ENCODE results near the gene RPL23. TPM values are rescaled to one million over a fixed set of nuclear protein-coding genes. Genes with fewer than 3 reads are reported as not detected.

The RPL23 gene
- polyA plus RNA-seq, 1 of the 3 experiments (the other 2 are of a cell fraction), result 2,658 TPM

DNA sequence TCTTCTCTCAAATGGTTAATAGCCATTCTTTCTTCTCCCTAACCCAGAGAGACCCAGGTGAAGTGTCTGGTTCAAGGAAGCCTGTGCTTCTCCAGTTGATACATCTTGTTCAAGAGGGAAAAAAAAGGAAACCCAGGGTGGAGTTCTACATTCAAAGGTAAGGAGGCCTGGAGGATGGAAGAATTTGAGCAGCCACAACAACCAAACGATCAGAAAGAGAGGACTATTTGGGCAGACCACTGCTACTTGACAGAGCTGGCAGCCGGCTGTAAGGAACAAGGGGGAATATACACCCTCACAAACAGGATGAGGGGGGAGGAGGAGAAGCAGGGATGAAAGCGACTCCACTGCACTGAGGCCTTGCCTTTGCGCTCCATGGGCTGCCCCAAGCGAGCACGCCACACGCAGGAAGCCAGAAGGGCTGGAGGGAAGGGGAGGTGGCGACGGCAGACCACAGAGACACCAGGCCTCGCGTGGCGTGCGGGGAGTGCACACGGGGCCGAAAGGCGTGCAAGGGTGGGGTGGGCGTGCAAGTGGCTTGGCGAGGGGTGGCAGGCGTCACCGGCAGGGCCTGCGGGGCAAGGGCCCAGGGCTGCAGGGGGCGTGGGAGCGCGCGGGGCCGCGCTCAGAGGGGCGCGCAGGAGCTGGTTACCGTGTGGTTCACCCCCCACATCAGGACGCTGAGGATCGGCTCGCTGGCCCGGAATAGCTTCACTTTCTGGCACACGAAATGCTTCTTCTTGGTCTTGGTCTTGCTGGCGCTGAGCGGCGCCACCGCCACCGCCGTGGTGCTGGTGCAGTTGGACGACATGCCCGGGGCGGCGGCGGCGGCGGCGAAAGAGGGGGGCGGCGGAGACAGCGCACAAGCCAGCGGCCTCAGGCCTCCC is 54.7 kb downstream of the RPL23 start:
- CTCF ChIA-PET, result interaction anchor here (1.1 to 2.0 kb wide), 5 partner anchors 10 to 376 kb away, joined by 3 to 7 read pairs (median 4); no protein-coding TSS in a partner anchor
- peak; percentile 78 for DNase-seq

More for the DNA sequence above, 54.7 kb downstream of the RPL23 start:
- H3K9ac ChIP-seq, result peak overlapping the region; percentile 98
- H3K79me2 ChIP-seq (ENCODE audit: insufficient read depth), result peaks cover 54% of the 10 kb centered on the region
- WGBS (ENCODE audit: low lambda C conversion rate), result under 1% methylated on average over 20 of the region's 53 CpGs
- TF ChIP-seq MAX (IDR thresholded peaks at IDR 0.05; ENCODE audit: low read depth) (peak; percentile 68), MEF2A (IDR thresholded peaks at IDR 0.05; ENCODE audit: borderline replicate concordance, low read depth) (no peak), POLR2AphosphoS5 (IDR thresholded peaks at IDR 0.05; ENCODE audit: low read depth, low read length) (0 out of 2 replicates have a peak, but pooled peaks have one; percentile 33), TEAD4 (IDR thresholded peaks at IDR 0.05; ENCODE audit: borderline replicate concordance, insufficient read depth) (no peak; the same call in 1 of the 2 replicates), YY1 (IDR thresholded peaks at IDR 0.05; ENCODE audit: low read depth) (no peak), SIN3A (IDR thresholded peaks at IDR 0.05; ENCODE audit: borderline replicate concordance, low read depth, low read length) (peak; percentile 40; the same call in 1 of the 2 replicates), PBX3 (IDR thresholded peaks at IDR 0.05) (peak; percentile 22; the same call in 1 of the 2 replicates), FOXJ3 (CRISPR knock-in tag; IDR thresholded peaks at IDR 0.05) (0 out of 2 replicates have a peak, but pooled peaks have one; percentile 58), MXI1 (IDR thresholded peaks at IDR 0.05; ENCODE audit: low read depth, low read length) (peak; percentile 87)
- TF ChIP-seq, protein P1, sequence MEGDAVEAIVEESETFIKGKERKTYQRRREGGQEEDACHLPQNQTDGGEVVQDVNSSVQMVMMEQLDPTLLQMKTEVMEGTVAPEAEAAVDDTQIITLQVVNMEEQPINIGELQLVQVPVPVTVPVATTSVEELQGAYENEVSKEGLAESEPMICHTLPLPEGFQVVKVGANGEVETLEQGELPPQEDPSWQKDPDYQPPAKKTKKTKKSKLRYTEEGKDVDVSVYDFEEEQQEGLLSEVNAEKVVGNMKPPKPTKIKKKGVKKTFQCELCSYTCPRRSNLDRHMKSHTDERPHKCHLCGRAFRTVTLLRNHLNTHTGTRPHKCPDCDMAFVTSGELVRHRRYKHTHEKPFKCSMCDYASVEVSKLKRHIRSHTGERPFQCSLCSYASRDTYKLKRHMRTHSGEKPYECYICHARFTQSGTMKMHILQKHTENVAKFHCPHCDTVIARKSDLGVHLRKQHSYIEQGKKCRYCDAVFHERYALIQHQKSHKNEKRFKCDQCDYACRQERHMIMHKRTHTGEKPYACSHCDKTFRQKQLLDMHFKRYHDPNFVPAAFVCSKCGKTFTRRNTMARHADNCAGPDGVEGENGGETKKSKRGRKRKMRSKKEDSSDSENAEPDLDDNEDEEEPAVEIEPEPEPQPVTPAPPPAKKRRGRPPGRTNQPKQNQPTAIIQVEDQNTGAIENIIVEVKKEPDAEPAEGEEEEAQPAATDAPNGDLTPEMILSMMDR (IDR thresholded peaks at IDR 0.05), result peak; percentile 23; the same call in 1 of the 2 replicates
- peak overlapping the region; percentile 86 for H3K4me2 ChIP-seq
- no peaks in the 10 kb centered on the region for H3K9me2 ChIP-seq
- no peak overlapping the region; the same call in 1 of the 2 replicates for H2AFZ ChIP-seq (ENCODE audit: low read depth)
- peak overlapping the region; percentile 83 to 85 for H3K4me3 ChIP-seq (ENCODE audit: low read depth in 2 of 2, low read length in 1 of 2)
- peaks cover 32% of the 10 kb centered on the region for H3F3A ChIP-seq (replicated peaks; ENCODE audit: insufficient read depth)
- peaks cover 6 to 19% of the 10 kb centered on the region in 2 experiments; a peak in 3 of 4 replicates for H3K4me1 ChIP-seq (ENCODE audit: control insufficient read depth in 1 of 2, insufficient read depth in 2 of 2, low read depth in 1 of 2, low read length in 1 of 2)
- H3K36me3 ChIP-seq (replicated peaks in 1 of 2; ENCODE audit: control insufficient read depth in 1 of 2, insufficient read depth in 2 of 2, low read length in 1 of 2), result peaks cover 28 to 47% of the 10 kb centered on the region in 2 experiments
- H4K20me1 ChIP-seq (ENCODE audit: insufficient read depth), result peaks cover 24% of the 10 kb centered on the region
- POLR2A ChIA-PET, result interaction anchor here (1.3 kb wide), 1 partner anchor 71 kb away, joined by 6 read pairs; the partner anchor contains the start of gene LASP1
- H3K27me3 ChIP-seq (ENCODE audit: insufficient read depth), result no peaks in the 10 kb centered on the region
- no peaks in the 10 kb centered on the region for H3K9me3 ChIP-seq
- peak overlapping the region; percentile 80 to 97 for H3K27ac ChIP-seq (ENCODE audit: low read depth in 2 of 2, low read length in 1 of 2)

Small RNAs within 50 kb of the gene (small RNA-seq; reads per million reads assigned to genes)
- gene MIR4727, result 0 to 0.59 (median 0) reads per million in 7 experiments
- gene SNORA21, result 0 reads per million in 7 experiments
- 0 reads per million in 7 experiments for gene SNORA21B

Other genes starting within 250 kb of the RPL23 start
- 0.45 and 1.0 TPM in 2 replicates for gene SRCIN1, start 247.8 kb downstream of the RPL23 start, polyA plus RNA-seq (2012; rRNA removed)
- 2.7 and 3.1 TPM in 2 replicates for gene EPOP, start 178.8 kb downstream of the RPL23 start, polyA plus RNA-seq (2012; rRNA removed)
- gene MLLT6, start 148.4 kb downstream of the RPL23 start, polyA plus RNA-seq (2012; rRNA removed), result 41.5 and 43.6 TPM in 2 replicates
- 12.9 and 16.5 TPM in 2 replicates for gene CISD3, start 123.4 kb downstream of the RPL23 start, polyA plus RNA-seq (2012; rRNA removed)
- 24.2 and 39.8 TPM in 2 replicates for gene PCGF2, start 105.4 kb downstream of the RPL23 start, polyA plus RNA-seq (2012; rRNA removed)
- gene PSMB3, start 101.0 kb downstream of the RPL23 start, polyA plus RNA-seq (2012; rRNA removed), result 480 and 533 TPM in 2 replicates
- 29.8 and 36.7 TPM in 2 replicates for gene PIP4K2B, start 54.2 kb downstream of the RPL23 start, polyA plus RNA-seq (2012; rRNA removed)
- 15.6 and 21.2 TPM in 2 replicates for gene CWC25, start 28.4 kb downstream of the RPL23 start, polyA plus RNA-seq (2012; rRNA removed)
- gene LASP1, start 16.3 kb upstream of the RPL23 start, polyA plus RNA-seq (2012; rRNA removed), result 79.7 and 102 TPM in 2 replicates
- gene FBXO47, start 113.7 kb upstream of the RPL23 start, polyA plus RNA-seq (2012; rRNA removed), result not detected in 2 replicates